GDM1 (cell line): ENCODE measurements around the gene POLDIP2.

Experiments
- DNase-seq: peaks from one replicate; lab custom pipeline; 2025; lab: John Stamatoyannopoulos, UW

POLDIP2 gene

GRCh38 chr17:28317099-28317965 lies 40.0 kb downstream of the POLDIP2 start:
- no peak for DNase-seq

GRCh38 chr17:28315846-28316705 lies 41.3 kb downstream of the POLDIP2 start:
- no peak for DNase-seq

GRCh38 chr17:28313841-28314240 lies 43.5 kb downstream of the POLDIP2 start:
- no peak for DNase-seq

- no peak for DNase-seq
These were observed 50.3 kb downstream of the POLDIP2 start for GRCh38 chr17:28306954-28307401.

GRCh38 chr17:28298449-28298848 lies 58.9 kb downstream of the POLDIP2 start:
- no peak for DNase-seq
